ENCODE measurements around the gene VTI1A.

The VTI1A gene

GRCh38 chr10:112708461-112708860 is 261.4 kb downstream of the VTI1A start:
- no peaks in the 10 kb centered on the region; a peak in 1 of 3 replicates for H3K36me3 ChIP-seq (ENCODE audit: control insufficient read depth in 2 of 2, insufficient read depth in 1 of 2, low read length in 2 of 2)
- H3K4me3 ChIP-seq (ENCODE audit: low read depth, low read length), result no peak overlapping the region
- no peaks in the 10 kb centered on the region for H3K4me1 ChIP-seq (ENCODE audit: control insufficient read depth, insufficient read depth, low read length)
- H3K9me3 ChIP-seq (ENCODE audit: control insufficient read depth, insufficient read depth, low read depth, low read length), result no peaks in the 10 kb centered on the region
- CTCF ChIA-PET, result interaction anchor here (0.7 kb wide), 1 partner anchor 195 kb away, joined by 3 read pairs; no protein-coding TSS in a partner anchor
- TF ChIP-seq ZNF768 (tag by site-specific recombination; IDR thresholded peaks at IDR 0.05) (no peak), ZIC2 (tag by site-specific recombination; IDR thresholded peaks at IDR 0.05) (no peak)
- no peak overlapping the region for H3K27ac ChIP-seq (ENCODE audit: extremely low read depth, low read depth, low read length)
- POLR2A ChIA-PET, result no interaction called here

- no peaks in the 10 kb centered on the region for H3K9me3 ChIP-seq (ENCODE audit: control insufficient read depth, insufficient read depth, low read depth, low read length)
- no peaks in the 10 kb centered on the region for H3K4me1 ChIP-seq (ENCODE audit: control insufficient read depth, insufficient read depth, low read length)
- TF ChIP-seq BCL11A (tag by site-specific recombination; IDR thresholded peaks at IDR 0.05; ENCODE audit: low read depth) (no peak), ZBTB17 (tag by site-specific recombination; IDR thresholded peaks at IDR 0.05) (no peak), ZSCAN5A (tag by site-specific recombination; IDR thresholded peaks at IDR 0.05) (no peak), GLIS2 (tag by site-specific recombination; IDR thresholded peaks at IDR 0.05) (no peak), ZSCAN30 (tag by site-specific recombination; IDR thresholded peaks at IDR 0.05) (no peak), ZNF132 (tag by site-specific recombination; IDR thresholded peaks at IDR 0.05; ENCODE audit: borderline replicate concordance) (no peak), ZNF202 (tag by site-specific recombination; IDR thresholded peaks at IDR 0.05; ENCODE audit: borderline replicate concordance) (no peak), PBX3 (CRISPR knock-in tag; IDR thresholded peaks at IDR 0.05) (no peak), ZNF777 (tag by site-specific recombination; IDR thresholded peaks at IDR 0.05; ENCODE audit: borderline replicate concordance) (no peak), TSHZ1 (tag by site-specific recombination; IDR thresholded peaks at IDR 0.05; ENCODE audit: borderline replicate concordance) (no peak)
- H3K36me3 ChIP-seq (ENCODE audit: control insufficient read depth in 2 of 2, insufficient read depth in 1 of 2, low read length in 2 of 2), result no peaks in the 10 kb centered on the region
- ChIA-PET CTCF (interaction anchor here (0.6 to 3.4 kb wide), 3 partner anchors 10 to 202 kb away, joined by 3 to 13 read pairs (median 4); no protein-coding TSS in a partner anchor), POLR2A (no interaction called here)
- H3K27ac ChIP-seq (ENCODE audit: extremely low read depth, low read depth, low read length), result no peak overlapping the region
- H3K4me3 ChIP-seq (ENCODE audit: low read depth, low read length), result no peak overlapping the region
Measured at GRCh38 chr10:112710528-112710927, 263.5 kb downstream of the VTI1A start.

- Histone ChIP-seq H3K4me1 (ENCODE audit: control insufficient read depth, insufficient read depth, low read length) (no peaks in the 10 kb centered on the region), H3K9me3 (ENCODE audit: control insufficient read depth, insufficient read depth, low read depth, low read length) (no peaks in the 10 kb centered on the region), H3K4me3 (ENCODE audit: low read depth, low read length) (no peak overlapping the region), H3K36me3 (ENCODE audit: control insufficient read depth in 2 of 2, insufficient read depth in 1 of 2, low read length in 2 of 2) (no peaks in the 10 kb centered on the region), H3K27ac (ENCODE audit: extremely low read depth, low read depth, low read length) (no peak overlapping the region)
- CTCF ChIA-PET, result interaction anchor here (1.6 to 3.4 kb wide), 2 partner anchors 10 to 22 kb away, joined by 3 to 13 read pairs; no protein-coding TSS in a partner anchor
- POLR2A ChIA-PET, result no interaction called here
- TF ChIP-seq ZNF549 (tag by site-specific recombination; IDR thresholded peaks at IDR 0.05) (no peak), PRDM6 (tag by site-specific recombination; IDR thresholded peaks at IDR 0.05) (no peak), ZNF404 (tag by site-specific recombination; IDR thresholded peaks at IDR 0.05) (no peak), ZNF37A (tag by site-specific recombination; IDR thresholded peaks at IDR 0.05) (no peak), ZFP69B (tag by site-specific recombination; IDR thresholded peaks at IDR 0.05) (no peak), MEIS1 (CRISPR knock-in tag; IDR thresholded peaks at IDR 0.05; ENCODE audit: borderline replicate concordance) (no peak), ZNF174 (tag by site-specific recombination; IDR thresholded peaks at IDR 0.05) (no peak), INSM2 (tag by site-specific recombination; IDR thresholded peaks at IDR 0.05) (no peak), GLI2 (tag by site-specific recombination; IDR thresholded peaks at IDR 0.05; ENCODE audit: borderline replicate concordance, low read depth) (no peak), ZNF433 (tag by site-specific recombination; IDR thresholded peaks at IDR 0.05; ENCODE audit: low read depth) (no peak), YY2 (tag by site-specific recombination; IDR thresholded peaks at IDR 0.05) (no peak)
Measured at GRCh38 chr10:112711366-112711765, 264.4 kb downstream of the VTI1A start.
